Occipital lobe (tissue), 2 donors: ENCODE results near the gene NGRN. TPM values are rescaled to one million over a fixed set of nuclear protein-coding genes. Genes with fewer than 3 reads are reported as not detected.
"Not testable (repeated sequence)": the region's sequence is repeated elsewhere in the genome, so short reads cannot be mapped to it uniquely, and the experiment has no call there.

Experiments
- DNase-seq: peaks from one replicate; lab custom pipeline; 2025; lab: John Stamatoyannopoulos, UW
- total RNA-seq: library from RNA; depleted of rRNA; stranded (reverse); fragments of >200 nt; gene quantifications from one replicate; pipeline ENCODE4 v1.2.3, GENCODE V29; 2014

NGRN gene
- total RNA-seq, 1 donor from 2014 or later: 241 TPM

GRCh38 chr15:90234096-90234988 lies 31.1 kb upstream of the NGRN start, which contains the start of gene GDPGP1:
Gene GDPGP1, plus strand, starts transcription at chr15:90234209. Its CDS starts 6,700 bp downstream, at chr15:90240909.
- DNase-seq: no peak

GRCh38 chr15:90239371-90239770 lies 26.1 kb upstream of the NGRN start:
- no peak for DNase-seq

GRCh38 chr15:90240856-90241255 lies 24.6 kb upstream of the NGRN start:
- DNase-seq: no peak

GRCh38 chr15:90241343-90242192 lies 23.9 kb upstream of the NGRN start:
- DNase-seq: no peak

- DNase-seq: no peak
Observed at GRCh38 chr15:90243943-90244639, 21.4 kb upstream of the NGRN start.

- DNase-seq: no peak
Observed at GRCh38 chr15:90248789-90249202, 16.7 kb upstream of the NGRN start.

- peak; percentile 80 for DNase-seq
Observed at GRCh38 chr15:90249203-90249863, 16.1 kb upstream of the NGRN start, which contains the start of gene TTLL13. Gene TTLL13, plus strand, starts transcription at chr15:90249556. Its CDS starts 1,075 bp downstream, at chr15:90250631.

- DNase-seq: no peak
Observed at GRCh38 chr15:90257776-90258175, 7.7 kb upstream of the NGRN start.

GRCh38 chr15:90259524-90259923 lies 5.9 kb upstream of the NGRN start:
- DNase-seq: no peak

GRCh38 chr15:90260731-90261130 lies 4.7 kb upstream of the NGRN start:
- DNase-seq: not testable (repeated sequence)

GRCh38 chr15:90261811-90262210 lies 3.7 kb upstream of the NGRN start:
- DNase-seq: no peak

- DNase-seq: no peak
Observed at GRCh38 chr15:90262426-90262825, 3.0 kb upstream of the NGRN start.

GRCh38 chr15:90264671-90265070 lies 801 bp upstream of the NGRN start:
- DNase-seq: no peak

GRCh38 chr15:90266061-90266431 lies 574 bp downstream of the NGRN start:
- peak; percentile 49 for DNase-seq

- no peak for DNase-seq
Observed at GRCh38 chr15:90266485-90266884, 1.0 kb downstream of the NGRN start.

- DNase-seq: no peak
Observed at GRCh38 chr15:90268415-90268814, 2.9 kb downstream of the NGRN start.

- DNase-seq: no peak
Observed at GRCh38 chr15:90270502-90271150, 5.2 kb downstream of the NGRN start.

GRCh38 chr15:90271459-90272166 lies 6.1 kb downstream of the NGRN start:
- no peak for DNase-seq

- not testable (repeated sequence) for DNase-seq
Observed at GRCh38 chr15:90278467-90278866, 13.0 kb downstream of the NGRN start.

GRCh38 chr15:90280743-90281142 lies 15.3 kb downstream of the NGRN start:
- not testable (repeated sequence) for DNase-seq
